Heart left ventricle (tissue), 13 donors: ENCODE measurements around the gene IWS1.

Experiments used
- POLR2A ChIP-seq, 2 donors: fragments of 450-650 bp; IDR thresholded peaks; one replicate each; pipeline ENCODE4 v1.6.1; 2017; ENCODE audit warnings: antibody characterized with exemption in 2 of 2, mild to moderate bottlenecking in 2 of 2, moderate library complexity in 2 of 2
- TF ChIP-seq, protein P1 (sequence below), 12 donors: fragments of 200-600 bp; sonication (generic) in 4 of 12; IDR thresholded peaks; one replicate each; pipeline versions ENCODE4 v1.5.0 to v1.8.0; 2018 to 2022; ENCODE audit warnings: antibody characterized with exemption in 12 of 12, mild to moderate bottlenecking in 5 of 12
- donor health status: ischemic (EF 13 %, LVEDD 7.1; RV severe dilation, severe dysfunction).
- donor health status: DM: no; HTN: yes; CAD: no.
- donor health status: DM: no; HTN: no; CAD: no.
- donor health status: ischemic (EF 25% LVEDD 6.9; RV normal size, moderate dysfunction).
- donor health status: ischemic (EF 25% LVEDD 5.7; RV mildly dilated, moderate dysfunction).
- donor health status: ischemic (EF 35%, LVEDD 5.7; RV mildly dilated, moderate dysfunction).
- donor health status: nonischemic (EF 11% LVEDD 7.7; RV severe dilation, severe dysfunction).
- donor health status: DM: yes; HTN: yes; CAD: no.
- donor health status: PGD.
- donor health status: ischemic (EF 29% LVEDD 5.4; RV normal size, mild dysfunction).
- donor health status: nonischemic (EF 23%, LVEDD 6.1; RV moderate dilation, normal function).

DNA sequence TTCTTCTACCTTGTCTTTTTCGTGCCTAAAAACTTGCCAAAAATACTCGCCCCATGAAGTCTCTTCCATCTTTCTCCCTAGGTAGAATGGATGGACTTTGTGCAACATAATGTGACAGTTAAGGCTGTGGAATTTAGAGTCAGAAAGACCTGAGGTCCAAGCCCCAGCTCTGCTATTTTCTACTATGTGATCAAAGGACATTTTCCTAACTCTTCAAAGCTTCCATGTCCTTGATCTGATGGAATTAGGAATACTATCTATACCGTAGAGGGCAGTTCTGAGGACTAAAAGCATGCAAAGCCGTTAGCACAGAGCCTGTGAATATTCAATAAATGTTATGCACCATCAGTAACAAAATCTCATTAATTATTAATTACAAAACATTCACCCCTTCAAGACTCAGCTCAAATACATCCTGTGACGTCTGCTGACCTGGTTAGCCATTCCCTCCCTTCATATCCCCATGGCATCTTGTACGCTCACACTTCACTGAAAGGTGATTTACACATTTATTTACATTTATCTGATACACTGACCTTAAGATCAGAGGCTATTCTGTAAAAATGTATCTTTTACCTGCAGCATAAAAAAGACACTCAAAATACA, 15.1 kb downstream of the IWS1 start:
- TF ChIP-seq, protein P1, sequence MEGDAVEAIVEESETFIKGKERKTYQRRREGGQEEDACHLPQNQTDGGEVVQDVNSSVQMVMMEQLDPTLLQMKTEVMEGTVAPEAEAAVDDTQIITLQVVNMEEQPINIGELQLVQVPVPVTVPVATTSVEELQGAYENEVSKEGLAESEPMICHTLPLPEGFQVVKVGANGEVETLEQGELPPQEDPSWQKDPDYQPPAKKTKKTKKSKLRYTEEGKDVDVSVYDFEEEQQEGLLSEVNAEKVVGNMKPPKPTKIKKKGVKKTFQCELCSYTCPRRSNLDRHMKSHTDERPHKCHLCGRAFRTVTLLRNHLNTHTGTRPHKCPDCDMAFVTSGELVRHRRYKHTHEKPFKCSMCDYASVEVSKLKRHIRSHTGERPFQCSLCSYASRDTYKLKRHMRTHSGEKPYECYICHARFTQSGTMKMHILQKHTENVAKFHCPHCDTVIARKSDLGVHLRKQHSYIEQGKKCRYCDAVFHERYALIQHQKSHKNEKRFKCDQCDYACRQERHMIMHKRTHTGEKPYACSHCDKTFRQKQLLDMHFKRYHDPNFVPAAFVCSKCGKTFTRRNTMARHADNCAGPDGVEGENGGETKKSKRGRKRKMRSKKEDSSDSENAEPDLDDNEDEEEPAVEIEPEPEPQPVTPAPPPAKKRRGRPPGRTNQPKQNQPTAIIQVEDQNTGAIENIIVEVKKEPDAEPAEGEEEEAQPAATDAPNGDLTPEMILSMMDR (IDR thresholded peaks at IDR 0.05): no peak
- no peak for TF ChIP-seq POLR2A (IDR thresholded peaks at IDR 0.05)
